ENCODE measurements around the gene SLCO2B1.
"Not testable (repeated sequence)": the region's sequence is repeated elsewhere in the genome, so short reads cannot be mapped to it uniquely, and the experiment has no call there.

Gene SLCO2B1, protein sequence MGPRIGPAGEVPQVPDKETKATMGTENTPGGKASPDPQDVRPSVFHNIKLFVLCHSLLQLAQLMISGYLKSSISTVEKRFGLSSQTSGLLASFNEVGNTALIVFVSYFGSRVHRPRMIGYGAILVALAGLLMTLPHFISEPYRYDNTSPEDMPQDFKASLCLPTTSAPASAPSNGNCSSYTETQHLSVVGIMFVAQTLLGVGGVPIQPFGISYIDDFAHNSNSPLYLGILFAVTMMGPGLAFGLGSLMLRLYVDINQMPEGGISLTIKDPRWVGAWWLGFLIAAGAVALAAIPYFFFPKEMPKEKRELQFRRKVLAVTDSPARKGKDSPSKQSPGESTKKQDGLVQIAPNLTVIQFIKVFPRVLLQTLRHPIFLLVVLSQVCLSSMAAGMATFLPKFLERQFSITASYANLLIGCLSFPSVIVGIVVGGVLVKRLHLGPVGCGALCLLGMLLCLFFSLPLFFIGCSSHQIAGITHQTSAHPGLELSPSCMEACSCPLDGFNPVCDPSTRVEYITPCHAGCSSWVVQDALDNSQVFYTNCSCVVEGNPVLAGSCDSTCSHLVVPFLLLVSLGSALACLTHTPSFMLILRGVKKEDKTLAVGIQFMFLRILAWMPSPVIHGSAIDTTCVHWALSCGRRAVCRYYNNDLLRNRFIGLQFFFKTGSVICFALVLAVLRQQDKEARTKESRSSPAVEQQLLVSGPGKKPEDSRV

DNA sequence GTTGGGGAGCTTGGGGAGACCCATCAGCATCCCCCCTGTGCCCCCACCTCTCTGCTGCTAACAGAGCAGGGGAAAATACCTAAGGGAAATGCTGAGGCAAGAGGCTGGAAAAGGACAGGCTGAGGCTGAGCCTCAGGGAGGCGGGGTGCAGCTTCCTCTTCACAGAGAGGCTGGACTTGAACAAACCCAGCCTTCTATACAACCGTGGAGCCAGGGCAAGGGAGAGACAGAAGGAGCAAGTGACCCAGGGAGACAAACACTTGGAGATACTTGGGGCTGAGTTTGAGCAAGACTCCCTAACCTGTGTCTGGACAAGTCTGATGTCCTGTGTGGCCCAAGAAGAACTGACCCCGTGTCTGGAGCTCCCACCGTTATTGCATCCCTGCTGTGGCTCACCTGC lies at the start of gene SLCO2B1:
SLCO2B1 (plus strand) TSS at position 229 of the 400 bp plus-strand sequence. CDS start 275 bp downstream, outside the sequence.
- no peak for DNase-seq

DNA sequence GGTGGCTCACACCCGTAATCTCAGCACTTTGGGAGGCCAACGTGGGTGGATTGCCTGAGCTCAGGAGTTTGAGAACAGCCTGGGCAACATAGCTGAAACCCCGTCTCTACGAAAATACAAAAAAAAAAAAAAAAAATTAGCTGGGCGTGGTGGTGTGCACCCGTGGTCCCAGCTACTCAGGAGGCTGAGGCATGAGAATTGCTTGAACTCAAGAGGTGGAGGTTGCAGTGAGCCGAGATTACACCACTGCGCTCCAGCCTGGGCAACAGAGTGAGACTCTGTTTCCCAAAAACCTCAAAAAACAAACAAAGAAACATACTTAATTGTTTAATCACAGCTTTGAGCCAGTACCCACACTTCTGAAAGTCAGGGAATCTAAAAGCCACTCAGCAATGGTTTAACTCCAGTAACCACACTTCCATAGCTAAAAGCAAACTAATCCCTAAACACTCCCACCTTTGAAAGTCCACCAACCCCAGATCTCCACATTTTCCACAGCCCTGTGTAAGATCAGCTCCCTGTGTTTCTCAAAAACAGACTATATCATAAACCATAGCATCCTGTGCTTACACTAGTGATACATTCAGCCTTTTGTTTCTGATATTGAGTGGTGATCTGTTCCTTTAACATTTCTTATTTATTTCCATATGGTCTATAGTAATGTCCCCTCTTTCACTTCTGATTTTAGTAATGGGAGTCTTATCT lies 49.3 kb upstream of the SLCO2B1 start:
- DNase-seq = no peak

DNA sequence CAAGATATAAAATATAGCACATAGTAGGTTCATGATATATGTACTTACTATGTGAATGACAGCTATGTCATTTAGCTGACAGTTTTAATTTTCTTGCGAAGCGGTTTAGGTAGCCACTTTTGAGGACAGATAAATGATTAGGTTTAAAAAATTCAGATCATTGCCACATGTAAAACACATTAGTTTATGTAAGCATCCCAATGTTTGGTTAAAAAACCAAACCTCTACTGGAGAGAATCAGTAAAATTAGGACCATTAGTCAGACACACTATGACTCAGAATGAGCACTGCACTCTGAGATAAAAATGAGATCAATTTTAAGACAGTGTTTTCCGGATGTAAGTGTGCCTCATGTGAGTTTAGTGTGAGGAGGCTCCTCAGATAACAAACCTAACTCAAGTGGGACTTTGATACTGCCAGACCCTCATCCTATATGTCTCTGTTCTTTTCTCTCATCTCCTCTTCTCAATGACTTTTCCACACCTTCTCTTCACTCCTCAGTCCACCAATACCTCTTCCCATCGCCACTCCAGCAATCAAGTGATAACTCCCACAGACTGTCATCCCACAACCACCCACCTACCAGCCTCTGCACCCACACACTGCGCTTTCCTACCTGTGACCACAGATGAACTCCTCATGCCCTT lies 47.4 kb upstream of the SLCO2B1 start:
- DNase-seq = no peak

DNA sequence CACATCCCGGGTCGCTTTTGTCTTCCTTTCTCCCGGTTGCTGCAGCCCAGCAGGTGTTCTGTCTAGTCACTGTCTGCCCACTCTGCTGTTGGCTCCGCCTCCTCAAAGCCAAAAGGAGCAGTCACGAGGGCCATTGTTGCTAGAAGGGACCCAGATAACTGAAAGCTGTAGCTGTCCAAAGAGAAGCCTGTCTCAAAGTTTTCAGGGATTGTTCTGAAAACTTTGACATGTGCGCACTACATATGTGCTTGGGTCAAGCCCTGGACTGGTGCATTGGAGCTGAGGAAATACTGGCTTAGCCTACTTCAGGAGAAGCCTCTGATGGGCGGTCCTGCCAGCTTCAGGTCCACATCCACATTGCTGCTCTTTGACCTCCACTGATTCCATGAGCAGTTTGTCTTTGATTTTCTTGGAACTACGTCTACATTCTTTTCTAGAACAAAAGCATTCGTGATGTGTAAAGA lies 45.4 kb upstream of the SLCO2B1 start:
- DNase-seq = peak; percentile 42

DNA sequence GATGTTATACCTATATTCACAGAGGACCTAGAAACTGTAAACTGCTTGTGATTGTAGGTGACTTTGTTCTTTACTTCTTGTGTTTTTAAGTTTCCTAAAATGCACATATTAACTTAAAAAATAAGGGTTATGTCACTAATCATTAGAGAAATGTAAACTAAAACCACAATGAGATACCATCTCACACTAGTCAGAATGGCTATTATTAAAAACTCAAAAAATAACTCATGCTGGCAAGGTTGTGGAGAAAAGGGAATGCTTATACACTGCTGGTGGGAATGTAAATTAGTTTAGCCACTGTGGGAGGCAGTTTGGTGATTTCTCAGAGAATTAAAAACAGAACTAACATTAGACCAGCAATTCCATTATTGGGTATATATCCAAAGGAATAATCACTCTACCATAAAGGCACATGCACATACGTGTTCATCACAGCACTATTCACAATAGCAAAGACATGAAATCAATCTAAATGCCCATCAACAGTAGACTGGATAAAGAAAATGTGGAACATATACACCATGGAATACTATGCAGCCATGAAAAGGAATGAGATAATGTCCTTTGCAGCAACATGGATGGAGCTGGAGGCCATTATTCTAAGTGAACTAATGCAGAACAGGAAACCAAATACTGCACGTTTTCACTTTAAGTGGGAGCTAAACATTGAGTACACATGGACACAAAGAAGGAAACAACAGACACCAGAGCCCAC lies 44.8 kb upstream of the SLCO2B1 start:
- not testable (repeated sequence) for DNase-seq

DNA sequence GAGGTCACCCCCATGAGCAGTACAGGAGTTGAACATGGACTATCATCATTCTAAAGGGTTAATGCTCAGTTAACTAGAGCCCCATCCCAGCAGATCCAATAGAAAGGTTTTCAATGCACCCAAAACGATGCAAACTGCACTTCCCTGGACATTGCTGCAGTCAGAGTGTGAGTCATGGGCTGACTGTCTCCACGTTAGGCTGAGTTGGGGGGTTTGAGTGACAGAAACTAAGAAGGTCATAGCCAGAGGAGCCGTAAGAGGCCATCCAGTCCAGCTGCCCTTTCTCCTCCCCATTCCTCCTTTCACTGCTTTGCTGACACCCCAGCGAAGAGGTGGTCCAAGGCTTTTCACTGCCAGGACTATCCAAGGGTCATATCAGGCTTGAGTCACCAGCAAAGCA lies 43.7 kb upstream of the SLCO2B1 start:
- no peak for DNase-seq

DNA sequence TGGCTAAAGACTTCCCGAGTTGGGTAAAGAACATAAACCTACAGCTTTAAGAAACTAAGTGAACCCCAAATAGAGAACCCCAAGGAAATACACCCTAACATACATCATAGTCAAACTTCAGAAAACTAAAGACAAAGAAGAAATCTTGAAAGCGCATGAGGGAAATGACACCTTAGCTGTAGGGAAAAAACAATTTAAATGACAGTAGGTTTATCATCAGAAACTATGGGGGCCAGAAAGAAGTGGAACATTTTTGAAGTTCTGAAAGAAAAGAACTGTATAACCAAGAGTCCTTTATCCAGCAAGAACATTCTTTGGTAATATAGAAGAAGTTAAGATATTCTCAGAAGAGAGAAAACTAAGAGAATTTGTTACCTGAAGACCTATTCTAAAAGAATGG lies 38.7 kb upstream of the SLCO2B1 start:
- DNase-seq = no peak

DNA sequence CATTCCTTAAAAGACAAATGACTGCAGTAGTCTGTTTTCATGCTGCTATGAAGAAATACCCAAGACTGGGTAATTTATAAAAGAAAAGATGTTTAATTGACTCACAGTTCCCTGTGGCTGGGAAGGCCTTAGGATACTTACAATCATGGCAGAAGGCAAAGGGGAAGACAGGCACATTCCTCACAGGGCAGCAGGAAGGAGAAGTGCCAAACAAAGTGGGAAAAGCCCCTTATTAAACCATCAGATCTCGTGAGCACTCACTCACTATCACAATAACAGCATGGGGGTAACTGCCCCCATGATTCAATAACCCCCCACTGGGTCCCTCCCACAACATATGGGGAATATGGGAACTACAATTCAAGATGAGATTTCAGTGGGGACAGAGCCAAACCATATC lies 37.9 kb upstream of the SLCO2B1 start:
- no peak for DNase-seq

DNA sequence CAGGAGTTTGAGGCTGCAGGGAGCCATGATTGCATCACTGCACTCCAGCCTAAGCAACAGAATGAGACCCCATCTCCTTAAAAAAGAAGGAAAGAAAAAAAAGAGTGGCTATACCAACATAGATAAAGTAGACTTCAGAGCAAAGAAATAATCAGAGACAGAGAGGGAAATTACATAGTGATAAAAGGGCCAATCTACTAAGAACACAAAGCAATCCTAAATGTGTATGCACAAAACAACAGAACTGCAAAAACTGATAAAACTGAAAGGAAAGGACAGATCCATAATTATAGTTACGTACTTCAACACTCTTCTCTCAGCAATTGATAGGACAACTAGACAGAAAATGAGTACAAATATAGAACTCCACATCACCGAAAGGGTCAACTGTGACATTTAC lies 36.4 kb upstream of the SLCO2B1 start:
- DNase-seq = no peak

DNA sequence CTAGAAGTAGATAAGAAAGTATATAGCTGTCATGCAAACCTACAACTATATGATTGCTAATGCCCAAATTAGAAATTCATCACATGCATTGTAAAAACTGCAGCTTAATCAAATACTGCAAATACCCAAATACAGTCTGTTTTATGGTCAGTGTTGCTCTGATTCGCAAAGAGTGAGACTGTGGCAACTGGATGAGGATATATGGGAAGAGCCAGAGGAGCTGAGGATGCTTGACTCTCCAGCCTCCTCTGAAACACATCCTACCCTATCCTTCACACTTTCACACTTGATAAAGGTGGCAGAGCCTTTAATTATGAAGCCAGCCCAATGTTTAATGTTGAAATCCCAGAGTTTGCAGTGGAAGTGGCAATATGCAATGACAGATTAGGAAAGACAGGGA lies 32.3 kb upstream of the SLCO2B1 start:
- DNase-seq = no peak

DNA sequence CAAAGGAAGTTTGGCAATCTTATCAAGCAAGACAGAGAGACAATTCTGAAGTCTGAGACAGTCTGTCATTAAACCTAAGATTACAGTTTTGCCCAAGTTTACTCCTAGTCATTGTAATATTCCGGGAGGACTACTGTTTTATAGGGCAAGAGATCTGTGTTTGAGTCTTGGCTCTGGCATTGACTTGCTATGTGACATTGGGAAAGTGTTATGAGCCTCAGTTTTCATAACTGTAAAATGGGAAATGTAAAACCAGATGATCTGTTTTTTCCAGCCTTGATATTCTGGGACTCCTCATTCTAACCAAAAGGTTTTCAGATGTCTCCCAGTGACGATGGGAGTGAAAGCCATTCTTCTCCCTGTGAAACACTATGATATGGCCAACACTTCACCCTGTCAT lies 24.3 kb upstream of the SLCO2B1 start:
- no peak for DNase-seq

DNA sequence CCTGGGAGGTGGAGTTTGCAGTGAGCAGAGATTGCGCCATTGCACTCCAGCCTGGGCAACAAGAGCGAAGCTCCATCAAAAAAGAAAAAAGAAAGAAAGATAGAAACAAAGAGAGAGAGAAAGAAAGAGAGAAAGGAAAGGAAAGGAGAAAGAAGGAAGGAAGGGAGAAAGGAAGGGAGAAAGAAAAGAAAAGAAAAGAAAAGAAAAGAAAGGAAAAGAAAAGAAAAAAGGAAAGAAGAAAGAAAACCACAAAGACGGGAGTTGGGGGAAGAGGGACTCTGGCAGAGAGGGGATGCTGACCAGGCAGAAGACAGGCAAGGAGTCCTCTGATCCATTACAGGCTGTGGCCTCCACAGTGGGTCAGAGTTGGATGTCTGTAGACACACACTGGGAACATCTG lies 18.8 kb upstream of the SLCO2B1 start:
- no peak for DNase-seq

DNA sequence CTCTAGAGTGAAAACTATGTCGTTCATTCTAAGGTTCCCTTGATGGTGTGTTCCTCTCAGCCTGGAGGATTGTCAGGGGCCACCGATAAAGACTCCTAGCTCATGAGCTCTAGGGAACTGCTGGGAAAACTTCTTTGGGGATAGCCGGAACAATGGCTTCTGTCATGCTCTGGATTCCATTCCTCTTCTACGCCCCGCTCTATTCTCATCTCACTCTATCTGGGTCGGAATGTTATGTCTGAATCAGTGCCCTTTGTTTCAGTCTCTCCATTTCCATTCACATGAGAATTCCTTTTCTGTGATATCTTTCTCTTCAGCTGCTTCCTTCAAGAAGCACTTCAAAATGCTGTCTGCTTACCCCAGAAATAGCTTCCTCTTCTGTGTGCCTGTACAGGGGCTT lies 16.9 kb upstream of the SLCO2B1 start:
- no peak for DNase-seq

DNA sequence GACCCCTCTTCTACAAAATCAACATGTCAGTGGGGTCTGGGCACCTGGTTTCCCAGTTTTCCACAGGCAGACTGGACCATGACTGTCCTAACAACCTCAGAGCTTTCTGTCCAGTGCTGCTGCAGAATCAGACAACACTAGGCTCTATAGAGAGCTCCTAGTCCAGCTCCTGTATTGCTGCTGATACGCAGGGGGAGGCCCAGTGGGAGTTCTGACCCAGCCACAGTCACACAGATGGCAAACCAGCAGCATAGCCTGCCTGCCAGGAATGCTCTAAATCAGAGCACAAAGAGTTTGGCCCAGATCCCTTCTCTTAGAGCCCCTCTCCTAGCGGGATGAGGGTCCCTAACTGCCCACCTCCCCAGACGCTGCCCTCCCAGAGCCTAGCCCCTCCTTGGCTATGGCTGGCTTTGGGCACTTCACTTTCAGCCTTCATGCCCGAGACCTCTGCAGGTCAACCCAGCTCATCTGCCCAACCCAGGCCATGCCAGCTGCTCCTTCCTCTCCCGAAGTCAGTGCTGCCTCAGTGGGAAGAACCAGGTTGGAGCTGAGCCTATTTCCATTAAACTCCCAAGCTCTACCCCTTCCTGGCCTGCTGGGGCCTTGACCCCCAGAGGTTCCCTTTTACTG lies 15.8 kb upstream of the SLCO2B1 start:
- no peak for DNase-seq

DNA sequence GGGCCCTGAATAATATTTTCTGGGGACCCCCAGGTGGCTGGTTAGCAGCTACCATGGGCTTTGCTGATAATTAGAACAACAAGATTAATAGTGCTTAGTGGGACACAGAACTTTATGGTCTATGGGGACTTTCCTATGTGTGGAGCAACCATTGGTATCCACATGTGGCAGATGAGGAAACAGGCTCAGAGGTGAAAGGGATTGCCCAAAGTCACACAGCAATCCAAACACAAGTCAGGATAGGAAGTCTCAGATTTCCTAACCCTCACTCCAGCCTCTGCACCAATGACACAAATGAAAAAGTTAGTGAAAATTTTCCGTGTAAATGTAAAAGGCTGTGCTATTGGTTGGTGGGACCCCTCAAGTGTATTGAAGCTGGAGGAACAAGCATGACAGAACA lies 15.3 kb upstream of the SLCO2B1 start:
- no peak for DNase-seq

DNA sequence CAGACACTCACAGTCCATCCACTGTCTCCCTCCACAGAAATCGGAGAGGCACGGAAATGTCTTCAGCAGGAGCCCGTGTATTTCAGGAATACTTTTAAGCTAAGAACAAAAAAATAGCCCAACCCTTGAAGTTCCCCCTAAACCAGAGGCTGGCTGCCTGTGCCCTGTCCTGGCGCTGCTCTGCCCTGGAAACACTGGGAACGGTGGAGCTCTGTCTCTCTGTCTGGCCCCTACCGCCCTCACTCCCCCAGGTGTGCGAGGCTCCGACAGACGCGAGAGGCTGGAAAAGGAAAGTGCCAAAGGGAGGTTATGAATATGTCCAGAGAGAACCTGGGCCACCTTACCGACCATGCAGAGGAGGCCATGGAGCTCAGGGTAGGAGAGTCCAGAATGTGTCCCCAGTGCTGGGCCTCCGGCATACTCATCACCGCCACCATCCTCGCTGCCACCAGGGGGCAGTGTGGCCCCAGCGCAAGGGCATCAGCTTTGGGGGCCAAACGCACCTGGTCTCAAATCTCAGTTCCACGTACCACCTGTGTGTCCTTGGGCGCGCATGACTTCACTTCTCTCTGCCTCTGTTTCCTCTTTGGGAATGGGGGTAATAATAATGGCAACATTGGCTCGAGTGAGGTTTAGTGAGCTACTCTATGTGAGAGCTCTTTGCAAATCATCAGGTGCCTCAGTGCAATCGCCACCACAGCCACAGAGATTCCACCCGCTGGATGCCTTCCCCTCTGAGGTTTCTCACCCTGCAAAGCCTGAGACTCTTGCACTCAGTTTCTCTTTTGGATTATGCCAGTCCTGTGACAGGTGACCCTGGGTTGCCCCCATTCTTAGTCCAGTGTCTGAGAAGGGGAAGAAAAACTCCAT lies 10.4 kb upstream of the SLCO2B1 start:
- peak; percentile 18 for DNase-seq

DNA sequence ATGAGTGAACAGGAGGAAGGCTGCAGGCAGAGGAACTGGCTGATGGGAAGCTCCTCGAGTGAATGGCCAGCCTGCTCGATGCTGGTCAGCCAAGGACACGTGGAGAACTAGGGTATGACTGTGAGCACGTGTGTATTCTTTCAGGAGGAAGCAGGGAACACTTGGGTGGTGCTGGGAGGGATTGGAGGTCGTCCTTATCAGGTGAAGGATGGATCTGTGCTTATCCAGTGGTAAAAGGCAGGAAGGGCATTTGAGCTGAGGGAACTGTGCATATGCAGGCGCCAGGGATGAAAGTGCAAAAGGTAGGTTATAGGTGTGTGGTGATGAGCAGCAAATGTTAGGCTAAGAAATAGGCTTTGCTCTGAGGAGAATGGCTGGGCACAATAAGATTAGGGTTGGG lies 9.7 kb upstream of the SLCO2B1 start:
- DNase-seq = no peak

DNA sequence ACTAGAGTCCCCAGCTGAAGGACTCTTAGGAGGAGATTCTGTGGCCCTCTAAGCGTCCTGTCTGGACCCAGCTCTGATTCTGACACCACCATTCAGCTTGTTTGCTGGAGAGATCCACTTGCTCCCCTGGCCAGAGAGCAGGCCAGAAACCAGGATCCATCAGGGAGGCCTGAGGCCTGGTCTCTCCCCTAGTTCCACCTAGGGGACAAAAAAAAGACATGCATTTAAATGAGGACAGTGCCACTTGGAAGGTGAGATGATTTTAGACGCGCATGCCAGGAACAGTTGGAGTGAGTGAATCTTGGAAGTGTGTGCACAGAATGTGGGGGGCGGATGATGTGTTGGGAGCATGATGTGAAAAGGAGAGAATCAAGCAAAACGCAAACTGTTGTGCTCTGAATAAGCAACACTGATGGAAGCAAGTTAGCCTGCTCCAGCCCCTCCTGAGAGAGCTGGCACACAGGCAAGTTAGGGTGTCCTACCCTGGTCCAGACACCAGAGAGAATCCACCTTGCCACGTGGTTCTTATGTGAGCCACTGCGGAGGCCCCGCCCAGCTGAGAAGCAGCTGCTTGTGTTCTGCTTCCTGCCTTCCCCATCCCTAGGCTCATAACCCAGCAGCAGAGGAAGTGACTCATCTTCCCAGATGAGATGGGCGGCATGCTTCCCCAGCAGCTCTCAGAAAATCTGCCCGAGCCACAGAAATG lies 8.0 kb upstream of the SLCO2B1 start:
- peak; percentile 51 for DNase-seq

DNA sequence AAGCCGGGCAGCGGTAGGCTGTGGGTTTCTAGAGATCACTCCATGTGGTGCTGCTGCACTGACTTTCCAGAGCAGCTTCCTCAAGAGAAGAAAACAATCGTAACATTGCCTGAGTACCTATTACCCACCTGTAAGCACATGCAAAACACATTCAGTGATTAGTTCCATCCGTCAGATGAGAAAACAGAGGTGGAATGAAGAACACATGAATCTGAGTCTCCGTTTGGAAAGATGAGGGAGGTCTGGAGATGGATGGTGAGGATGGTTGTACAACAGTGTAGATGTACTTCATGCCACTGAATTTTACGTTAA lies 7.5 kb upstream of the SLCO2B1 start:
- DNase-seq = no peak

DNA sequence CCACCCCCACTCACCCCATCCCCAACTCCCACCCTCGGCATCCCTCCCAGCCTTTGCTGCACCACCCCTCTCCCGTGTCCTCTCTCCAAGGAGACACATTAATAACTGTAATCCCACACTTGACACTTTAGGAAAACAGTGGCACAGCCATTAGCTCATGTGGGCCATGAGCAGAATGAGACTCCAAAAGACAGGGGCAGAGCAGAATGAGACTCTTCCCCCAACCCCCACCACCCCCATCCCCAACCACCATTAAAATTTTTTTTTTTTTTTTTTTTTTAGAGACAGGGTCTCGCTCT lies 6.2 kb upstream of the SLCO2B1 start:
- no peak for DNase-seq

Data from NCI-H345 (cell line).